Activated T-cell treated with anti-CD3 and anti-CD28 coated beads, Interleukin-2, amount 50 U/mL, for 24 hours (primary cell): ENCODE measurements around the gene TPGS1.

ENCODE experiments used
- DNase-seq: peaks from one replicate; pipeline ENCODE4 v3.0.0-alpha.2; 2020
- H3K27ac Mint-ChIP-seq: 2 replicates; pipeline ENCODE4 v1.8.0; 2020; ENCODE audit warnings: mild to moderate bottlenecking, mixed read lengths
- H3K27me3 Mint-ChIP-seq: 2 replicates; pipeline ENCODE4 v1.8.0; 2020; ENCODE audit warnings: mixed read lengths
- H3K36me3 Mint-ChIP-seq: 2 replicates; pipeline ENCODE4 v1.8.0; 2020; ENCODE audit warnings: low read depth, mixed read lengths
- H3K4me1 Mint-ChIP-seq: 2 replicates; pipeline ENCODE4 v1.8.0; 2020; ENCODE audit warnings: low read depth, mixed read lengths
- H3K4me3 Mint-ChIP-seq: 2 replicates; pipeline ENCODE4 v1.8.0; 2020; ENCODE audit warnings: mild to moderate bottlenecking, moderate library complexity, mixed read lengths
- H3K9me3 Mint-ChIP-seq: 2 replicates; pipeline ENCODE4 v1.8.0; 2020; ENCODE audit warnings: mixed read lengths

The TPGS1 gene

DNA sequence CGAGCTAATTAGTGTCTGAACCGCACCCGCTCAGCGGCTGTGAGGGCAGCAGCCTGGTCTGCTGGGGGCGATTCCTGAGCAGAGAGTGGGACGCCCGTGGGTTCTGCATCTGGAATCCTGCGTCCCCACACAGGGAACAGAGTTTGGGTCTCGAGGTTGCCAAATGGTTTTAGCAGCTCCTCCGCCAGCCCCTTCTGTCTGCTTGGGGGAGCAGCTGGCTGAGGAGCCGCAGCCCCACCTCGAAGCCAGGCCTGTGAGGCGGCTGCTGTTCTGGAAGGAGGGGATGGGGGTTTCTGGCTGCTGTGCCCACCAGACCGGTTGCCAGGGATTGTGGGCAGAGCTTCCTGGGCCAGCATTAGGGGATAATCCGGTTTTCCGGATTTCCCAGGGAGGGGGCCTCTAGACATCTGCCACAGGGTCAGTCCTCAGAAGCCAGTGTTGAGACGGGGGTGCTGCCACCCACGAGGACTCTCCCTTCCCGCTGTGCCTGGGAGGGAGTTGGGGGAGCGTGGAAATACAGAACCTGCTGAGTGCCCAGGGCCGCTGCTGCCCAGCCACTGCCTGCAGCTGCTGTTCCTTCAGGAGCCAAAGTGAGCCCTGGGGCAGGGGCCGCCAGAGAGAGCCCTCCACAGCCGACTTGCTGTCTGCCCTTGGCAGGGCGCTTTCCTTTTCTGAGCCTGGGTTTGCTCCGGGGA is 26.2 kb downstream of the TPGS1 start:
- H3K36me3 Mint-ChIP-seq, result peaks cover 25% of the 10 kb centered on the region
- no peaks in the 10 kb centered on the region for H3K9me3 Mint-ChIP-seq
- peak overlapping the region; percentile 40 for H3K27ac Mint-ChIP-seq
- DNase-seq, result no peak
- peak overlapping the region; percentile 87 for H3K4me3 Mint-ChIP-seq
- H3K4me1 Mint-ChIP-seq, result peaks cover 27% of the 10 kb centered on the region
- no peaks in the 10 kb centered on the region for H3K27me3 Mint-ChIP-seq

DNA sequence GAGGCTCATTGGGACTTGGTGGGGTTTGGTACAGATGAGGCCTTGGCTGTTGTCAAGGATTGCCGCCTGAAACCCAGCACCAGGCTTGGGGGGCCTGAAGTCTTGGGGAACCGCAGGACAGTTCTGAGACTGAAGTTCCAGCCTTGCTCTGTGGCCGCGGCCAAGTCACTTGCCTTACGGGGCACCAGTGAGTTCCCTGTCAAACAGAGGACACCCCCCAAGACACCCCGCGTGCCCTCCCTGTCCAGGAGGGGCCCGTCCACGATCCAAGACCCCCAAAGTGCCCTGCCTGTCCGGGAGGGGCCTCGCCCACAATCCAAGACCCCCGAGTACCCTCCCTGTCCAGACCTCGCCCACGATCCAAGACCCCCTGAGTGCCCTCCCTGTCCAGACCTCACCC is 26.8 kb downstream of the TPGS1 start:
- H3K36me3 Mint-ChIP-seq, result peaks cover 31% of the 10 kb centered on the region
- H3K4me1 Mint-ChIP-seq, result peaks cover 27% of the 10 kb centered on the region
- DNase-seq, result no peak
- H3K27me3 Mint-ChIP-seq, result no peaks in the 10 kb centered on the region
- no peak overlapping the region for H3K27ac Mint-ChIP-seq
- H3K4me3 Mint-ChIP-seq, result peak overlapping the region; percentile 87
- no peaks in the 10 kb centered on the region for H3K9me3 Mint-ChIP-seq

DNA sequence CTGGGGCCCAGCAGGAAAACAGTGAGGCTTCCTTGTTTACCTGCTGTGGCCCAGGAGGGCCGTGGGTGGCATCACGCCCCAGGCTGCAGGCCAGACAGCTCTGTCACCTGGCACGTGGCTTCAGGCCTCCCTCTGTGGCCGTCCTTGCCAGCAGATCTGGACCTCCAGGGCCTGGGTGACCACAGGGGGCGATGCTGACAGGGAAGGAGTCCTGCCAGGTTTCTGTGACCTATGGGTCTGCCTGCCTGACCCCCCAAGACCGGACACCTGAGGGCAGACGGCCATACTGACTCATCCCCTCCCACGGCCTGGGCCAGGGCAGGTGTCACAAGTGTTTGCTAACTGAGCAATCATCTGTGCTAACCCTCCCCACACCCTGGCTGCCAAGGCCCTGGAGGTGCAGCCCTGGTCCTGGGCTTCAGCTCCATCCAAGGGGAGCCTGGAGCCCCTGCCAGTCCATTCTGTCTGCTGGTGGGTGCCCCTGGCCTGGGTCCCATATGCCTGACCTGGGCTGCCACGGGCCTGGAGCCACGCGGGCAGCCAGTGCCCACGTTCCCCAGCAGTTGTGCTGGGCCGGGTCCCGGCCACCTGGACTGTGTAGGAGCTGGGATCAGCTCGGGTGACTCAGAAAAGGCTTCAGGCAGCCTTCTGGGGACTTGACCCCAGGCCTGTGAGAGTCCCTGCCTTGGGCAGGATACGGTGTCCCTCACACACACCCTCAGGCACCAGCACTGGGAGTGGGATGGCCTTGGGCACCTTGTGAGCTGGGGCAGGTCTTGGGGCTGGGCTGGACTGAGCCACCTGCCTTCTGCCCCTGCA is 27.9 kb downstream of the TPGS1 start:
- H3K4me1 Mint-ChIP-seq, result peaks cover 24% of the 10 kb centered on the region
- no peaks in the 10 kb centered on the region for H3K27me3 Mint-ChIP-seq
- peaks cover 37% of the 10 kb centered on the region for H3K36me3 Mint-ChIP-seq
- peak overlapping the region; percentile 35 for H3K4me3 Mint-ChIP-seq
- no peaks in the 10 kb centered on the region for H3K9me3 Mint-ChIP-seq
- DNase-seq, result no peak
- no peak overlapping the region for H3K27ac Mint-ChIP-seq

DNA sequence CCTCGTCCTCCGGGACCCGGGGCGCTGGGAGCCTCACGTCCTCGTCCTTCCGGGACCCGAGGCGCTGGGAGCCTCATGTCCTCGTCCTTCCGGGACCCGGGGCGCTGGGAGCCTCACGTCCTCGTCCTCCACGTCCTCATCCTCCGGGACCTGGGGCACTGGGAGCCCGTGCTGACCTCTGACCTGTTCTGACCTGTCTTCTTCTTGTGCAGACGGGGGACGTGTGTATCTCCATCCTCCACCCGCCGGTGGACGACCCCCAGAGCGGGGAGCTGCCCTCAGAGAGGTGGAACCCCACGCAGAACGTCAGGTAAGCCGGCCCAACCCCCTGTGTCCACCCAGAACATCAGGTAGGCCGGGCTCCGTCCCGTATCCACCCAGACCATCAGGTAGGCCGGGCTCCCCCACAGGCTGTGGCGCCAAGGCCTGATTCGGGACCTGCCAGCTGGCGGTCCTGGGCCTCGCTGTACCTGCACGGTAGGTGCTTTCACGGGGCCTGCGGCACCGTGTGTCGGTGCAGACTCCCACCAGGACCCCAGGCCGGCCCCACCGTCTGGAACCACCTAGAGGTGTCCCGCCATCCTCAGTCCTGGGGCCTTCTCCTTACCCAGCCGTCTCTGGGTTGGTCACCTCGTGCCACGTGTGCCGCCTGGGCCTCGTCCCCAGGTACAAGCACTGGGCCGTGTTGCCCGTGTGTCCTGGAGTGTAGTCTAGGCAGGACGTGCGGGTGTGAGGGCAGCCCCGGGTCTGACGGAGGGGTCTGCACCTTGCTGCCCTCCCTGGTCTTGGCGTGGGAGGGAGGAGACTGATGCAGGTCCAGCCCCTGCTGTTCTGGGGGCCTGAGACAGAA is 29.0 kb downstream of the TPGS1 start:
- peaks cover 18% of the 10 kb centered on the region for H3K4me1 Mint-ChIP-seq
- H3K4me3 Mint-ChIP-seq, result no peak overlapping the region
- H3K27me3 Mint-ChIP-seq, result no peaks in the 10 kb centered on the region
- H3K36me3 Mint-ChIP-seq, result peaks cover 37% of the 10 kb centered on the region
- no peak overlapping the region for H3K27ac Mint-ChIP-seq
- no peaks in the 10 kb centered on the region for H3K9me3 Mint-ChIP-seq
- DNase-seq, result no peak

DNA sequence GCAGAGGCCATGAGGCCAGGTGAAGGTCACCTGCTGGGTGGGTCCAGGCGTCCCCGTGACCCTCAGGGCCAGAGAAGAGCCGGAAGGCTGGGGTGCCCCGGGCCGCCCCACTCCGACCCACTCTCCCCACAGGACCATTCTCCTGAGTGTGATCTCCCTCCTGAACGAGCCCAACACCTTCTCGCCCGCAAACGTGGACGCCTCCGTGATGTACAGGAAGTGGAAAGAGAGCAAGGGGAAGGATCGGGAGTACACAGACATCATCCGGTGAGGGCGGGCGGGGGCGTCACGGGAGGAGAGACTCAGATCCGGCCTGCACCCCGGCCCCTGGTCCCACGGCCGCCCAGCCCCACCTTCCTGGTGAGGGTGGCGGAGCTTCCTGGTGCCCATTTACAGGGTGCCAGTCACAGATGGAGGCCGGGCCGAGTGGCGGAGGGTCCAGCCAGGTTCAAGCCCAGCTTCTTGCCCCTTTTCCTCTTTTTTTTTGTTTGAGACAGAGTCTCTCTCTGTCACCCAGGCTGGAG is 29.6 kb downstream of the TPGS1 start:
- Mint-ChIP-seq H3K4me3 (no peak overlapping the region), H3K9me3 (no peaks in the 10 kb centered on the region), H3K36me3 (peaks cover 40% of the 10 kb centered on the region), H3K27me3 (no peaks in the 10 kb centered on the region), H3K27ac (no peak overlapping the region), H3K4me1 (peaks cover 18% of the 10 kb centered on the region)
- DNase-seq, result no peak

DNA sequence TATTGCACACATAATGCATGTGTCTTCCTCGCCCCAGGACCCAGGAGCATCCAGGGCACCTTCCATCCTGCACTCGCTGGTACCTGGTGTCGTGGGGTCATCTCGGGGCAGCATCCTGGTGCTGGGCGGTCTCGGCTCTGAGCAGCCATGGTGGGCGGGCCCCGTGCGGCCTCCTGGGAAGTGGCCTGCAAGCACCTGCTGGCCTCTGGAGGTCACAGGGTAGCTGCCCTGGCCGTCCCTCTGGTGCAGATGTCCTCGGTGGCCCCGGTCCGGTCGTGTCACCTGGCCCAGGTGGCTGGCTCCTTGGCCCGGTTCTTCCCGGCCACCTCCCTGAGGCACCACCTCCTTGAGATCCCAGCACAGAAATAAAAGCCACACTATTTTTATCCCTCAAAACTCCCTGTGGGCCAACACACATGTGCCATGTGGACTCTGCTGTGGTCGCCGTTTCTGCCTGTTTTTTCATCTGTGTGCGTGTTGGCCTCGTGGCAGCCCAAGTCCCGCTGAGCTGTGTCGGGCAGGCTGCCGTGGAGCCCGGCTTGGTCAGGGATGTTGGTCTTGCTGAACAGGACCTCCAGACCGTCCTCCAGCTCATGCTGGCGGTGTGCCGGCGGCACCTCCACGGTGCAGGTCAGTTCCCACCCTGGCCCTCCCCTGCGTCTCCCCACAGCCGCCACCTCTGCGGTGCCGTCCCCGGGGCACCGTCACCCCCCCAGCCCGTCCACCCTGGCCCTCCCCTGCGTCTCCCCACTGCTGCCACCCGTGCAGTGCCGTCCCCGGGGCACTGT is 31.5 kb downstream of the TPGS1 start:
- Mint-ChIP-seq H3K4me3 (no peak overlapping the region), H3K4me1 (peaks cover 16% of the 10 kb centered on the region), H3K9me3 (no peaks in the 10 kb centered on the region), H3K36me3 (peaks cover 48% of the 10 kb centered on the region), H3K27ac (no peak overlapping the region), H3K27me3 (no peaks in the 10 kb centered on the region)
- DNase-seq, result no peak

GRCh38 chr19:539429-540030 is 32.2 kb downstream of the TPGS1 start:
- Mint-ChIP-seq H3K9me3 (no peaks in the 10 kb centered on the region), H3K4me3 (no peak overlapping the region), H3K4me1 (peaks cover 19% of the 10 kb centered on the region), H3K36me3 (peaks cover 53% of the 10 kb centered on the region), H3K27me3 (no peaks in the 10 kb centered on the region), H3K27ac (no peak overlapping the region)
- no peak for DNase-seq

GRCh38 chr19:540867-541637 is 33.8 kb downstream of the TPGS1 start:
- H3K4me1 Mint-ChIP-seq, result peaks cover 21% of the 10 kb centered on the region
- peaks cover 49% of the 10 kb centered on the region for H3K36me3 Mint-ChIP-seq
- H3K27ac Mint-ChIP-seq, result no peak overlapping the region
- no peaks in the 10 kb centered on the region for H3K27me3 Mint-ChIP-seq
- H3K4me3 Mint-ChIP-seq, result no peak overlapping the region
- no peak for DNase-seq
- no peaks in the 10 kb centered on the region for H3K9me3 Mint-ChIP-seq

DNA sequence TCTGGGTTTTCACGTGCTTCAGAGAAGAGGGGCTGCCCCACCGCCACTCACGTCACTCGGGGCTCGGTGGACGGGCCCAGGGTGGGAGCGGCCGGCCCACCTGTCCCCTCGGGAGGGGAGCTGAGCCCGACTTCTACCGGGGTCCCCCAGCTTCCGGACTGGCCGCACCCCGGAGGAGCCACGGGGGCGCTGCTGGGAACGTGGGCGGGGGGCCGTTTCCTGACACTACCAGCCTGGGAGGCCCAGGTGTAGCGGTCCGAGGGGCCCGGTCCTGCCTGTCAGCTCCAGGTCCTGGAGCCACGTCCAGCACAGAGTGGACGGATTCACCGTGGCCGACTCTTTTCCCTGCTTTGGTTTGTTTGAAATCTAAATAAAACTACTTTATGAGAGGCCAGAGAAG is 34.4 kb downstream of the TPGS1 start:
- Mint-ChIP-seq H3K4me3 (no peak overlapping the region), H3K4me1 (peaks cover 21% of the 10 kb centered on the region), H3K27ac (no peak overlapping the region), H3K9me3 (no peaks in the 10 kb centered on the region), H3K36me3 (peaks cover 44% of the 10 kb centered on the region), H3K27me3 (no peaks in the 10 kb centered on the region)
- DNase-seq, result no peak

DNA sequence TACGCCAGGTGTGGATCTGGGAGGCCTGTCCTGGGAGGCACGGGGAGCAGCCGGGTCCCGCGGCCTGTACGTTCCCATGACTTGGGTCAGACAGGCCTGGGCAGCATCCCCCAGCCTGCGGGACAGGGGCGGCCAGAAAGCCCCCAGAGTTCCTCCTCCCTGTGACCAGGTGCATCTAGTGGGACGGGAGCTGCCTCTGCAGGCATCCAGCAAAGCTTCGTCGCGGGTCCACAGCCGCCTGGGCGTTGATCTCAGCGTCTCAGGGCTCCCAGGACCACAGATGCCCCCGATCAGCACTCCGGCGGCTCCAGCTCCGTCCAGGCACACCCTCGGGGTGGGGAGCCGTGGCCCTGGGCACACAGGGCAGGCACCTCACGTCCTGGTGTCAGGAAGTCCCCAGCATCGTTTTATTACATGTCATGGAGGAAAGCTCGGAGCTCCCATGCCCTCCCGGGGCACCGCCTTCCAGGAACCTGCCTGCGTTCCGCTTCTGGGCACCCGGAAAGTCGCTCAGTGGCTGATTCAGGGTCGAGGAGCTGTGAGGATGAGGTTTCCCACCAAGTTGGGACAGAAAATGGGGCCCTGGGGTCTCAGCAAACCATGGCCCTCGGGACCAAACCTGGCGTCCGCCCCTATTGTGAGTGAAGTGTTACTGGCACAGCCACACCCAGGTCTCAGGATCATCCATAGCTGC is 35.0 kb downstream of the TPGS1 start:
- no peaks in the 10 kb centered on the region for H3K9me3 Mint-ChIP-seq
- no peak overlapping the region for H3K4me3 Mint-ChIP-seq
- peaks cover 39% of the 10 kb centered on the region for H3K36me3 Mint-ChIP-seq
- DNase-seq, result no peak
- no peaks in the 10 kb centered on the region for H3K27me3 Mint-ChIP-seq
- peaks cover 21% of the 10 kb centered on the region for H3K4me1 Mint-ChIP-seq
- H3K27ac Mint-ChIP-seq, result no peak overlapping the region

- Mint-ChIP-seq H3K9me3 (no peaks in the 10 kb centered on the region), H3K4me3 (peak within 1 kb of the TSS; percentile 84), H3K27me3 (no peaks in the 10 kb centered on the region), H3K36me3 (peaks cover 33% of the 10 kb centered on the region), H3K4me1 (peaks cover 25% of the 10 kb centered on the region), H3K27ac (peak within 1 kb of the TSS; percentile 90)
- DNase-seq, result peak; percentile 83
These were observed 36.8 kb downstream of the TPGS1 start, which contains the start of gene GZMM for GRCh38 chr19:543910-544608. GZMM (plus strand) TSS chr19:544053; CDS start chr19:544072, 19 bp downstream.

DNA sequence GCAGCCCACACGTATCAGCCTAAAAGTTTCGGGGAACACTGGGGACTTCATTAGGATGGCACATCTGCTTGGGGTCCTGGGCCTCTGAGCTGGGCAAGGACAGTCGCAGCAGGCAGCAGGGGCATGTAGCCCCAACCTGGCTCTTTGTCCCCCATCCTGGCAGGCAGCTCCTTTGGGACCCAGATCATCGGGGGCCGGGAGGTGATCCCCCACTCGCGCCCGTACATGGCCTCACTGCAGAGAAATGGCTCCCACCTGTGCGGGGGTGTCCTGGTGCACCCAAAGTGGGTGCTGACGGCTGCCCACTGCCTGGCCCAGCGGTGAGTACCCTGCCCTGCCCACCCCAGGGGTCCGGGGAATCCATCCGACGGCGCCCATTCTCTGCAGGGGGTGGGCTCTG is 39.8 kb downstream of the TPGS1 start:
- no peak overlapping the region for H3K27ac Mint-ChIP-seq
- peaks cover 22% of the 10 kb centered on the region for H3K36me3 Mint-ChIP-seq
- H3K4me3 Mint-ChIP-seq, result no peak overlapping the region
- H3K9me3 Mint-ChIP-seq, result no peaks in the 10 kb centered on the region
- H3K27me3 Mint-ChIP-seq, result no peaks in the 10 kb centered on the region
- DNase-seq, result no peak
- peaks cover 25% of the 10 kb centered on the region for H3K4me1 Mint-ChIP-seq
